Stimulated activated CD4-positive, alpha-beta T cell treated with anti-CD3 and anti-CD28 coated beads, Interleukin-4, amount 100 ng/mL, for 4 hours (primary cell): ENCODE data around the gene CRYL1.

ENCODE experiments used
- DNase-seq, 2 experiments: peaks; one replicate each; pipeline ENCODE4 v3.0.0-alpha.2; 2020

Gene CRYL1

GRCh38 chr13:20394506-20394905, 131.2 kb downstream of the CRYL1 start:
- no peak for DNase-seq

GRCh38 chr13:20394169-20394501, 131.5 kb downstream of the CRYL1 start:
- DNase-seq: no peak

GRCh38 chr13:20393273-20394168, 132.1 kb downstream of the CRYL1 start:
- DNase-seq: no peak

- no peak for DNase-seq
These were observed 133.1 kb downstream of the CRYL1 start for GRCh38 chr13:20392530-20392929.

- DNase-seq: no peak
These were observed 133.8 kb downstream of the CRYL1 start for GRCh38 chr13:20391597-20392452.

GRCh38 chr13:20390526-20391175, 135.0 kb downstream of the CRYL1 start:
- DNase-seq: no peak

GRCh38 chr13:20389696-20390525, 135.7 kb downstream of the CRYL1 start:
- DNase-seq: no peak

- DNase-seq: no peak
These were observed 137.5 kb downstream of the CRYL1 start for GRCh38 chr13:20388184-20388583.

- DNase-seq: no peak
These were observed 138.2 kb downstream of the CRYL1 start for GRCh38 chr13:20387441-20387971.

- no peak for DNase-seq
These were observed 138.7 kb downstream of the CRYL1 start for GRCh38 chr13:20387006-20387405.

- DNase-seq: no peak
These were observed 142.6 kb downstream of the CRYL1 start for GRCh38 chr13:20383058-20383457.

GRCh38 chr13:20381401-20381800, 144.3 kb downstream of the CRYL1 start:
- no peak for DNase-seq

- DNase-seq: no peak
These were observed 146.9 kb downstream of the CRYL1 start for GRCh38 chr13:20378721-20379120.

- DNase-seq: no peak
These were observed 147.9 kb downstream of the CRYL1 start for GRCh38 chr13:20377720-20378119.

GRCh38 chr13:20375871-20376270, 149.8 kb downstream of the CRYL1 start:
- no peak for DNase-seq

GRCh38 chr13:20373861-20374260, 151.8 kb downstream of the CRYL1 start:
- no peak for DNase-seq

GRCh38 chr13:20371825-20372224, 153.8 kb downstream of the CRYL1 start:
- DNase-seq: no peak

GRCh38 chr13:20370815-20371421, 154.7 kb downstream of the CRYL1 start:
- no peak for DNase-seq

- DNase-seq: no peak
These were observed 155.7 kb downstream of the CRYL1 start for GRCh38 chr13:20369886-20370361.

- DNase-seq: no peak
These were observed 159.6 kb downstream of the CRYL1 start for GRCh38 chr13:20366056-20366455.

GRCh38 chr13:20363603-20364002, 162.1 kb downstream of the CRYL1 start:
- DNase-seq: no peak

- no peak for DNase-seq
These were observed 162.5 kb downstream of the CRYL1 start for GRCh38 chr13:20363172-20363571.
